ENCODE results near the gene PRRC2C.

Gene PRRC2C

DNA sequence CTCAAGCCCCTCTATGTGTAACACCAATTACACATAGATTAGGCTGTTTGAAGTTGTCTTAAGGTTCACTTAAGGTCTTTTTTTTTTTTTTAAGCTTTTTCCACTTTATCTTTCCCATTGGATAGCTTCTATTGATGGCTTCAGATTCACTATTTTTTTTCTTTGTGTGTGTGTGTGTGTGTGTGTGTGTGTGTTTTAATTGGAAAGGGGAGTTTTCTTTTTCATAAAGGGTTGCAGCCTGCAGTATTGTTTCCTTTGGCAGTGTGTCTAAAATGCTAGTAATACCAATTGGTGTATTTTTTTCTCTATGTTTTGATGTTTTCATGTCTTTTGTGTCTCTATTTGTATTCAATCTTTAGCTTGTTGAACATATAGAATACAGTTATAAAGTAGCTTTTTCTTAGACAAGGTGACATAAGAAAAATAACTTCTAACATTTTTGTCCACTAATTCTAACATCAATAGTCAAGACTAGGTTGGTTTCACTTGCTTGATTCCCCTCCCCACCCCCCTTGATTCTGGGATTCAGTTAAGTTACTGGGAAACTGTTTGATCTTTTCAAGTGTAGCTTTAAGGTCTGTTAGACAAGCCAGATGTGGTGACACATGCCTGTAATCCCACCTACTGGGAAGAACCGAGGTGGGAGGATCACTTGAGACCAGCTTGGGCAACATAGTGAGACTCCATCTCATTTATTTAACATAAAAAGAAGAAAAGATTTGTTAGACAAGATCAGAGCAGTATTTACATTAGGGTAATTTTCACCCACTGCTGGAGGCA is 21.4 kb downstream of the PRRC2C start:
- TF ChIP-seq ZBTB7A (IDR thresholded peaks at IDR 0.05; ENCODE audit: low read depth) (no peak), CEBPB (IDR thresholded peaks at IDR 0.05) (no peak), EP300 (IDR thresholded peaks at IDR 0.05; ENCODE audit: borderline replicate concordance) (no peak), FOXM1 (IDR thresholded peaks at IDR 0.05; ENCODE audit: borderline replicate concordance, low read depth) (no peak), TEAD4 (IDR thresholded peaks at IDR 0.05) (no peak), EGR1 (IDR thresholded peaks at IDR 0.05) (no peak)
- TF ChIP-seq, protein P1, sequence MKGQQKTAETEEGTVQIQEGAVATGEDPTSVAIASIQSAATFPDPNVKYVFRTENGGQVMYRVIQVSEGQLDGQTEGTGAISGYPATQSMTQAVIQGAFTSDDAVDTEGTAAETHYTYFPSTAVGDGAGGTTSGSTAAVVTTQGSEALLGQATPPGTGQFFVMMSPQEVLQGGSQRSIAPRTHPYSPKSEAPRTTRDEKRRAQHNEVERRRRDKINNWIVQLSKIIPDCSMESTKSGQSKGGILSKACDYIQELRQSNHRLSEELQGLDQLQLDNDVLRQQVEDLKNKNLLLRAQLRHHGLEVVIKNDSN (IDR thresholded peaks at IDR 0.05): no peak

DNA sequence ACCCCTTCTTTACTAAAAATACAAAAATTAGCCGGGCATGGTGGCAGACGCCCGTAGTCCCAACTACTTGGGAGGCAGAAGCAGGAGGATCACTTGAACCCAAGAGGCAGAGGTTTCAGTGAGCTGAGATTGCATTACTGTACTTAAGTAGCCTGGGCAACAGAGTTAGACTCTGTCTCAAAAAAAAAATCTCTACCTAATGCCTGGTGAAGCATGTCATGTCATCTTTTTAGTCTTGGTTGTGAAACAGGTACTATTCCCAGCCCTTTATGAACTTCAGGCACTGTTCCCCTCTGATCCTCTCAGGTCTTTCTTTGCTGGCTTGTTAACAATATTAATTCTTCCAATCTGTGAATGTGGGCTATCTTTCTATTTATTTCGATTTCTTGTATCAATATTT is 22.1 kb downstream of the PRRC2C start:
- TF ChIP-seq RAD21 (IDR thresholded peaks at IDR 0.05; ENCODE audit: low read depth) (no peak), ZBTB7A (IDR thresholded peaks at IDR 0.05; ENCODE audit: low read depth) (no peak), NFIC (IDR thresholded peaks at IDR 0.05) (no peak), TEAD4 (IDR thresholded peaks at IDR 0.05) (no peak), YY1 (IDR thresholded peaks at IDR 0.05; ENCODE audit: low read depth) (no peak), EP300 (IDR thresholded peaks at IDR 0.05; ENCODE audit: borderline replicate concordance) (no peak), CREB1 (IDR thresholded peaks at IDR 0.05; ENCODE audit: low read depth) (no peak), CEBPB (IDR thresholded peaks at IDR 0.05) (no peak), FOXM1 (IDR thresholded peaks at IDR 0.05; ENCODE audit: borderline replicate concordance, low read depth) (no peak), EGR1 (IDR thresholded peaks at IDR 0.05) (no peak), TAF1 (IDR thresholded peaks at IDR 0.05; ENCODE audit: low read depth) (no peak), TCF12 (IDR thresholded peaks at IDR 0.05; ENCODE audit: low read depth) (no peak)
- TF ChIP-seq, protein P2, sequence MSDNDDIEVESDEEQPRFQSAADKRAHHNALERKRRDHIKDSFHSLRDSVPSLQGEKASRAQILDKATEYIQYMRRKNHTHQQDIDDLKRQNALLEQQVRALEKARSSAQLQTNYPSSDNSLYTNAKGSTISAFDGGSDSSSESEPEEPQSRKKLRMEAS (IDR thresholded peaks at IDR 0.05): no peak
- TF ChIP-seq, protein P1 (IDR thresholded peaks at IDR 0.05): no peak
- TF ChIP-seq, protein P3, sequence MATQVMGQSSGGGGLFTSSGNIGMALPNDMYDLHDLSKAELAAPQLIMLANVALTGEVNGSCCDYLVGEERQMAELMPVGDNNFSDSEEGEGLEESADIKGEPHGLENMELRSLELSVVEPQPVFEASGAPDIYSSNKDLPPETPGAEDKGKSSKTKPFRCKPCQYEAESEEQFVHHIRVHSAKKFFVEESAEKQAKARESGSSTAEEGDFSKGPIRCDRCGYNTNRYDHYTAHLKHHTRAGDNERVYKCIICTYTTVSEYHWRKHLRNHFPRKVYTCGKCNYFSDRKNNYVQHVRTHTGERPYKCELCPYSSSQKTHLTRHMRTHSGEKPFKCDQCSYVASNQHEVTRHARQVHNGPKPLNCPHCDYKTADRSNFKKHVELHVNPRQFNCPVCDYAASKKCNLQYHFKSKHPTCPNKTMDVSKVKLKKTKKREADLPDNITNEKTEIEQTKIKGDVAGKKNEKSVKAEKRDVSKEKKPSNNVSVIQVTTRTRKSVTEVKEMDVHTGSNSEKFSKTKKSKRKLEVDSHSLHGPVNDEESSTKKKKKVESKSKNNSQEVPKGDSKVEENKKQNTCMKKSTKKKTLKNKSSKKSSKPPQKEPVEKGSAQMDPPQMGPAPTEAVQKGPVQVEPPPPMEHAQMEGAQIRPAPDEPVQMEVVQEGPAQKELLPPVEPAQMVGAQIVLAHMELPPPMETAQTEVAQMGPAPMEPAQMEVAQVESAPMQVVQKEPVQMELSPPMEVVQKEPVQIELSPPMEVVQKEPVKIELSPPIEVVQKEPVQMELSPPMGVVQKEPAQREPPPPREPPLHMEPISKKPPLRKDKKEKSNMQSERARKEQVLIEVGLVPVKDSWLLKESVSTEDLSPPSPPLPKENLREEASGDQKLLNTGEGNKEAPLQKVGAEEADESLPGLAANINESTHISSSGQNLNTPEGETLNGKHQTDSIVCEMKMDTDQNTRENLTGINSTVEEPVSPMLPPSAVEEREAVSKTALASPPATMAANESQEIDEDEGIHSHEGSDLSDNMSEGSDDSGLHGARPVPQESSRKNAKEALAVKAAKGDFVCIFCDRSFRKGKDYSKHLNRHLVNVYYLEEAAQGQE (IDR thresholded peaks at IDR 0.05; ENCODE audit: low read depth): no peak

DNA sequence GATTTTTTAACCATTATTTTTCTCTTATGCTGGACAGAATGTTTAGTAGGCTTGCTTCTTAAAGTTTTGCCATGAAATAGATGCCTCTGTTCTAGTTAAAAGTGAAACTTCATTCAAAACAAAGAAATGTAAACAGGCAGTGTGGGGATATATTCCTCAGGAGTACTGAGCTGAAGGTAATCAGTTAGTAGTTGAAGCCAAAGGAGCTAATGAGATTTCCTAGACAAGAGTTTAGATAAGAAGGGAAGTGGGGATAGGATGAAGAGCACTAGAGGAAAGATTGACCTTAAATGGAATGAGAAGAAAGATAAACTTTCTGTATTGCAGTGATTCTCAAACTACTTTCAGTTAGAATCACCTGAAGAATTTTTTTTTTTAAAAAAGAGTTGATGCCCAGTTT is 23.9 kb downstream of the PRRC2C start:
- TF ChIP-seq YY1 (IDR thresholded peaks at IDR 0.05; ENCODE audit: low read depth) (no peak), RAD21 (IDR thresholded peaks at IDR 0.05; ENCODE audit: low read depth) (no peak), FOXM1 (IDR thresholded peaks at IDR 0.05; ENCODE audit: borderline replicate concordance, low read depth) (no peak), EGR1 (IDR thresholded peaks at IDR 0.05) (no peak), TCF12 (IDR thresholded peaks at IDR 0.05; ENCODE audit: low read depth) (no peak), CEBPB (IDR thresholded peaks at IDR 0.05) (no peak), CREB1 (IDR thresholded peaks at IDR 0.05; ENCODE audit: low read depth) (no peak), EP300 (IDR thresholded peaks at IDR 0.05; ENCODE audit: borderline replicate concordance) (no peak), TAF1 (IDR thresholded peaks at IDR 0.05; ENCODE audit: low read depth) (no peak), TEAD4 (IDR thresholded peaks at IDR 0.05) (no peak), ZBTB7A (IDR thresholded peaks at IDR 0.05; ENCODE audit: low read depth) (no peak), NFIC (IDR thresholded peaks at IDR 0.05) (no peak)
- TF ChIP-seq, protein P3 (IDR thresholded peaks at IDR 0.05; ENCODE audit: low read depth): no peak
- TF ChIP-seq, protein P2 (IDR thresholded peaks at IDR 0.05): no peak
- TF ChIP-seq, protein P1 (IDR thresholded peaks at IDR 0.05): no peak

DNA sequence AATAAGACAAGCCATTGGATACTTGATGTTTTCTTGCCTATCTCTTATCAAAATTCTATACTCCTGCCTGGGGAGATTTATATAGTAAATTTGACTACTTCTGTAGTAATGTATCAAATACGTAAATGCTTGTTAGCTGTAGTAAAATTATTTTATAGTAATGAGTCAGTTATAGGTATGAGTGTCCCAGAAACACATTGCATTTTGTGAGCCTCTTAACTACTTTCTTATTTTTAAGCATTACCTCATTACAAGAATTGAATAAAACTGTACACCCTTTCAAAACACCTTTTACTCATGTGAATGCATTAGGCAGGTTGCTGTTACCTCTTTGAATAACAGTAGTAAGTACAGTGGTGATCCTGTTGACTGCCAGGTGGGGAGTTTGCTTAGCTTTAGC is 28.4 kb downstream of the PRRC2C start:
- TF ChIP-seq, protein P1 (IDR thresholded peaks at IDR 0.05): no peak
- TF ChIP-seq, protein P3 (IDR thresholded peaks at IDR 0.05; ENCODE audit: low read depth): no peak
- TF ChIP-seq CREB1 (IDR thresholded peaks at IDR 0.05; ENCODE audit: low read depth) (no peak), ZBTB7A (IDR thresholded peaks at IDR 0.05; ENCODE audit: low read depth) (no peak), FOXM1 (IDR thresholded peaks at IDR 0.05; ENCODE audit: borderline replicate concordance, low read depth) (no peak), RAD21 (IDR thresholded peaks at IDR 0.05; ENCODE audit: low read depth) (no peak), TAF1 (IDR thresholded peaks at IDR 0.05; ENCODE audit: low read depth) (no peak), EGR1 (IDR thresholded peaks at IDR 0.05) (no peak), TEAD4 (IDR thresholded peaks at IDR 0.05) (no peak), YY1 (IDR thresholded peaks at IDR 0.05; ENCODE audit: low read depth) (no peak), CEBPB (IDR thresholded peaks at IDR 0.05) (no peak)
- TF ChIP-seq, protein P2 (IDR thresholded peaks at IDR 0.05): no peak
